ENCODE results near the gene FHOD3. TPM values are rescaled to one million over a fixed set of nuclear protein-coding genes. Genes with fewer than 3 reads are reported as not detected.

Gene FHOD3
- total RNA-seq, 4 donors from 2014 or later = 0.26 to 13.8 (median 4.9) TPM; not detected in 1

DNA sequence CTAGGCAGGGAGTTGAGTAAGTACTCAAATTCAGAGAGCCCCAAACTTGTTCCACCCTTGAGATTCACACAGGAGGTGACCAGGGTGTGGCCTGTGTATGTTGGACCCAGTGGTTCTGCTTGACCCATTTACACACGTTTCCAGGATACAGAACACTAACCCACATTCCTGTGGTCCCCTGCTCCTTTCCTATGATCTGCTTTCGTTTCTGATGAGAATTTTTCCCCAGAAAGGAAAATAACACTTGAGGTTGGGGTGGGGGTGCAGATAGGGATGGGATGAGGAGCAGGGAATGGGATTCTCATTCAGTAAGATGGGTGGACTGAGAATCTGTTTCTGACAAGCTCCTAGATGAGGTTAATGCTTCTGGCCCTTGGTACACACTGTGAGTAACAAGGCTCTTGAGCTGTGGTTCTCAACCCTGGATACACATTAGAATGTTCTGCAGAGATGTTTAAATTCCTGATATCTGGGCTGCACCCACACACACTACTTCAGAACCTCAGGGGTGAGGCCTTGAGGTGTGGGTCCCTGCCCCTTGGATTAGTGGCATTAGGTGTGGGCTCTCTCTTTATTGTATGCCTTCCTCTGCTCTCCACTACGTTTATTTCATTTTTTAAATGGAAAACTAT is 472.9 kb downstream of the FHOD3 start:
- Histone ChIP-seq H3K27me3 (no peaks in the 10 kb centered on the region), H3K4me3 (no peak overlapping the region), H3K9me3 (no peaks in the 10 kb centered on the region), H3K4me1 (no peaks in the 10 kb centered on the region), H3K27ac (no peak overlapping the region), H3K36me3 (no peaks in the 10 kb centered on the region)
- no peak for DNase-seq
- intact Hi-C loops (cut with DNase I; ENCODE audit: low total_unique reads) = no loop called here
- TF ChIP-seq, protein P1, sequence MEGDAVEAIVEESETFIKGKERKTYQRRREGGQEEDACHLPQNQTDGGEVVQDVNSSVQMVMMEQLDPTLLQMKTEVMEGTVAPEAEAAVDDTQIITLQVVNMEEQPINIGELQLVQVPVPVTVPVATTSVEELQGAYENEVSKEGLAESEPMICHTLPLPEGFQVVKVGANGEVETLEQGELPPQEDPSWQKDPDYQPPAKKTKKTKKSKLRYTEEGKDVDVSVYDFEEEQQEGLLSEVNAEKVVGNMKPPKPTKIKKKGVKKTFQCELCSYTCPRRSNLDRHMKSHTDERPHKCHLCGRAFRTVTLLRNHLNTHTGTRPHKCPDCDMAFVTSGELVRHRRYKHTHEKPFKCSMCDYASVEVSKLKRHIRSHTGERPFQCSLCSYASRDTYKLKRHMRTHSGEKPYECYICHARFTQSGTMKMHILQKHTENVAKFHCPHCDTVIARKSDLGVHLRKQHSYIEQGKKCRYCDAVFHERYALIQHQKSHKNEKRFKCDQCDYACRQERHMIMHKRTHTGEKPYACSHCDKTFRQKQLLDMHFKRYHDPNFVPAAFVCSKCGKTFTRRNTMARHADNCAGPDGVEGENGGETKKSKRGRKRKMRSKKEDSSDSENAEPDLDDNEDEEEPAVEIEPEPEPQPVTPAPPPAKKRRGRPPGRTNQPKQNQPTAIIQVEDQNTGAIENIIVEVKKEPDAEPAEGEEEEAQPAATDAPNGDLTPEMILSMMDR (IDR thresholded peaks at IDR 0.05) = no peak
- TF ChIP-seq POLR2A (IDR thresholded peaks at IDR 0.05) = no peak

DNA sequence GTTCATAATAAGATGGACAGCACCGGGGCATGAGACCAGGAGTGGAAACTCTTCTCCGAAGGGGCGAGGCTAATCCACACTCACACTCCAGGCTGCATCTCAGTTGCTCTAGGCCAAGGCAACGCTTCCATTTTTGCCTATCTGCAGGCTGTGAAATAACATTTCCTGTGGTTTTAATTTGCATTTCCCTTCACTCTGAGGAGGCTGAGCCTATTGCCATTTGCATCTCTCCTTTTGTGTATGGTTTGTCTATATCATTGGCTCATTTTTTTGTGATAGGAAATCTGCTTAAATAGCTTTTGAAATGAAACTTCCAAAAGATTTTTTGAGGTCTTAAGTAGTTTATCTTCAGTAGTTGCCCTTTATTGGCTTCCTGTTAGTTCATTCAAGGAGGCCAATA is 473.7 kb downstream of the FHOD3 start:
- H3K27ac ChIP-seq = no peak overlapping the region
- intact Hi-C loops (cut with DNase I; ENCODE audit: low total_unique reads) = no loop called here
- no peaks in the 10 kb centered on the region for H3K4me1 ChIP-seq
- no peaks in the 10 kb centered on the region for H3K9me3 ChIP-seq
- no peak overlapping the region for H3K4me3 ChIP-seq
- TF ChIP-seq, protein P1 (IDR thresholded peaks at IDR 0.05) = no peak
- no peak for TF ChIP-seq POLR2A (IDR thresholded peaks at IDR 0.05)
- no peaks in the 10 kb centered on the region for H3K36me3 ChIP-seq
- no peaks in the 10 kb centered on the region for H3K27me3 ChIP-seq
- no peak for DNase-seq

DNA sequence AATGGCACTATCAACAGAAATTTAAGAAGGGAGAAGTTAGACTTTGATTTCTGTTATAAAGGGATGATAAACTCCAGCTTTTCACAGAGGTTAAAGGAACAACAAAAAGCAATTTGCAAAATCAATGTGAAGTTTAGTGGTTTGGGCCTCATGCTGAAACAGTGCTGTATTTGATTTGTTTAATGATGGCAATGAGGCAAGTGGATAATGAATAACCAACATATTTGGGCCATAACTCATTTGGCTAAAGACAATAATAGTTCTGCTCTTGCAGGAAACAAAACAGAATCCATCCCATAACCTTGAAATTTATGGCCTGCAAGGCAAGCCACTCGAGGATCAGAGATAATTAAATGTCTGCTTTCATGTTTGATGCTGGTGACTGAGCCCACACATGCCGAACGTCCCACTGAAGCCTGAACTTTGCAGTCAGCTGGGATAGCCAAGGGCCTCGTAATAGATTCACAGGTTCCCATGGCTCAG is 474.8 kb downstream of the FHOD3 start:
- H3K4me1 ChIP-seq = no peaks in the 10 kb centered on the region
- intact Hi-C loops (cut with DNase I; ENCODE audit: low total_unique reads) = no loop called here
- H3K27ac ChIP-seq = no peak overlapping the region
- H3K36me3 ChIP-seq = no peaks in the 10 kb centered on the region
- no peaks in the 10 kb centered on the region for H3K9me3 ChIP-seq
- TF ChIP-seq, protein P1 (IDR thresholded peaks at IDR 0.05) = no peak
- no peak for TF ChIP-seq POLR2A (IDR thresholded peaks at IDR 0.05)
- H3K4me3 ChIP-seq = no peak overlapping the region
- DNase-seq = no peak
- H3K27me3 ChIP-seq = no peaks in the 10 kb centered on the region

DNA sequence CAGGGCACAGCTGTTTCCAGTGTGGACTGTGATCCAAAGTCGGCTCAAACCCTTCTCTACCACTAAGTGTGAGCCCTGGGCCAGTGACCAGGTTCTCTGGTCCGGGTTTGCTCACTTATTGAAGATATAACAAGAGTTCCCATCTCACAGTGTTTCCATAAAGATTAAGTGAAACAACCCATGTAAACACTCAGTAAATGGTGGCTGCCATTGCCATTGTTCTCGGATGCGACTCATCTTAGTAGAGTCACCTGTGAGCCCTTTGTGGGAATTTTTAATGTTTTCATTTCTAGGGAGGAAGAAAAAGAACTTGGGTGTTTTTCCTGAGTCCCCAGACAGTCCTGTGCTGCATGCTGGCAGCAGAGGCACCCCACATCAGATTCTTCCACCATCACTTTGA is 477.9 kb downstream of the FHOD3 start:
- intact Hi-C loops (cut with DNase I; ENCODE audit: low total_unique reads) = no loop called here
- no peak overlapping the region for H3K27ac ChIP-seq
- TF ChIP-seq, protein P1 (IDR thresholded peaks at IDR 0.05) = no peak
- no peak for TF ChIP-seq POLR2A (IDR thresholded peaks at IDR 0.05)
- no peaks in the 10 kb centered on the region for H3K9me3 ChIP-seq
- no peaks in the 10 kb centered on the region for H3K27me3 ChIP-seq
- H3K4me3 ChIP-seq = no peak overlapping the region
- H3K4me1 ChIP-seq = no peaks in the 10 kb centered on the region
- H3K36me3 ChIP-seq = no peaks in the 10 kb centered on the region
- DNase-seq = no peak

DNA sequence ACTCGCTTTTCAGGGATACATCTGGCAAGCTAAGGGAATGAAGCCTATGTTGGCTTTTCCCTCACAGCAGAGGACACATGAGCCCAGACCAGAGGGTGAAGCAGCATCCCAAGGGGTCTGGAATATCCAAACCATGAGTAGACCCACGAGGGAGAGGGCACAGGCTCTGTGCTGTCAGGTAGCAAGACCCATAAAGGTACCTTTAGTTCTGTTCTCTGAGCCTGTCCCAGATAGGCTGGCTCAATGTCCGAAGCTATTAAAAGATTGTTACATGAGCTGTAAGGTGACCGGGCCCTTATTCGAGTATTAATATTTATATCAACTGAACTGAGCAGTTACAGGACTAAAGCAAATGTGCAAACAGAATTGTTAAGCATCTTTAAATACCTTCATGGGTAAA is 479.1 kb downstream of the FHOD3 start:
- no peak for DNase-seq
- Histone ChIP-seq H3K36me3 (no peaks in the 10 kb centered on the region), H3K27me3 (no peaks in the 10 kb centered on the region), H3K4me1 (no peaks in the 10 kb centered on the region), H3K4me3 (no peak overlapping the region), H3K27ac (no peak overlapping the region), H3K9me3 (no peaks in the 10 kb centered on the region)
- intact Hi-C loops (cut with DNase I; ENCODE audit: low total_unique reads) = no loop called here
- TF ChIP-seq POLR2A (IDR thresholded peaks at IDR 0.05) = no peak
- TF ChIP-seq, protein P1 (IDR thresholded peaks at IDR 0.05) = no peak

Measured in uterus (tissue), 4 donors.